ENCODE data around the gene SETD5.

- TF ChIP-seq POLR2A (IDR thresholded peaks at IDR 0.05; ENCODE audit: low read depth, low read length) (no peak), CTCF (conservative IDR thresholded peaks at IDR 0.05; ENCODE audit: low read depth, low read length) (no peak), RFX5 (IDR thresholded peaks at IDR 0.05; ENCODE audit: low read depth, low read length) (no peak), MXI1 (IDR thresholded peaks at IDR 0.05; ENCODE audit: borderline replicate concordance, low read depth, low read length) (no peak), SMC3 (IDR thresholded peaks at IDR 0.05; ENCODE audit: low read depth, low read length) (no peak), CHD1 (IDR thresholded peaks at IDR 0.05; ENCODE audit: low read depth, low read length) (no peak), BHLHE40 (IDR thresholded peaks at IDR 0.05; ENCODE audit: low read depth, low read length) (no peak), NFE2L2 (IDR thresholded peaks at IDR 0.05; ENCODE audit: low read depth, low read length) (no peak), RAD21 (IDR thresholded peaks at IDR 0.05; ENCODE audit: low read length) (no peak), CEBPB (IDR thresholded peaks at IDR 0.05; ENCODE audit: low read depth, low read length) (no peak), USF2 (IDR thresholded peaks at IDR 0.05; ENCODE audit: low read depth, low read length) (no peak), FOS (IDR thresholded peaks at IDR 0.05; ENCODE audit: low read depth, low read length) (no peak)
- TF ChIP-seq, protein P1, sequence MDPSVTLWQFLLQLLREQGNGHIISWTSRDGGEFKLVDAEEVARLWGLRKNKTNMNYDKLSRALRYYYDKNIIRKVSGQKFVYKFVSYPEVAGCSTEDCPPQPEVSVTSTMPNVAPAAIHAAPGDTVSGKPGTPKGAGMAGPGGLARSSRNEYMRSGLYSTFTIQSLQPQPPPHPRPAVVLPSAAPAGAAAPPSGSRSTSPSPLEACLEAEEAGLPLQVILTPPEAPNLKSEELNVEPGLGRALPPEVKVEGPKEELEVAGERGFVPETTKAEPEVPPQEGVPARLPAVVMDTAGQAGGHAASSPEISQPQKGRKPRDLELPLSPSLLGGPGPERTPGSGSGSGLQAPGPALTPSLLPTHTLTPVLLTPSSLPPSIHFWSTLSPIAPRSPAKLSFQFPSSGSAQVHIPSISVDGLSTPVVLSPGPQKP (IDR thresholded peaks at IDR 0.05; ENCODE audit: borderline replicate concordance, low read depth, low read length) = no peak
Observed at GRCh38 chr3:9351709-9352126, 45.7 kb upstream of the SETD5 start.

All from IMR-90 (cell line).